IMR-90 (cell line): Measurements from ENCODE around the gene UCKL1. TPM values are rescaled to one million over a fixed set of nuclear protein-coding genes. Genes with fewer than 3 reads are reported as not detected.
A peak's percentile ranks its signal among the peaks of the same experiment; 100 is the strongest.

ENCODE experiments used
- ATAC-seq: fragments of 200-7000 bp; cut with Tn5 transposase; 2 replicates; pipeline ENCODE4 v1.9.1; 2020; ENCODE audit warnings: low read depth, mild to moderate bottlenecking, moderate library complexity
- BruUV-seq: library from RNA; stranded (reverse); fragments of 400-500 nt; replicated peaks from 2 replicates; lab custom pipeline; 2021; lab: Mats Ljungman, UMichigan
- CTCF ChIA-PET: fragments of 300-600 bp; formaldehyde crosslinking; extraction: SDS; loops from one replicate; lab custom pipeline; 2021; ENCODE audit warnings: antibody characterized with exemption; lab: Yijun Ruan, JAX
- POLR2A ChIA-PET: fragments of 300-600 bp; sonication (Branson Sonifier 250); formaldehyde crosslinking; loops from one replicate; lab custom pipeline; 2022; ENCODE audit warnings: antibody characterized with exemption; ENCODE audit not compliant: unreplicated experiment; lab: Charles Lee
- DNase-seq: peaks from one replicate; pipeline ENCODE4 v3.0.0; 2013
- H2AFZ ChIP-seq: replicated peaks from 2 replicates; pipeline ENCODE3; 2013; ENCODE audit warnings: low read length, mild to moderate bottlenecking; ENCODE audit not compliant: poor library complexity
- H2AK5ac ChIP-seq: 2 replicates; pipeline ENCODE4 v1.6.1; 2013; ENCODE audit warnings: low read depth, low read length, inconsistent platforms
- H2AK9ac ChIP-seq: replicated peaks from 2 replicates; pipeline ENCODE3; 2013; ENCODE audit warnings: mild to moderate bottlenecking, low read depth, low read length, moderate library complexity; ENCODE audit not compliant: poor library complexity
- H2BK120ac ChIP-seq: 2 replicates; pipeline ENCODE4 v1.6.1; 2013; ENCODE audit warnings: low read depth, low read length, inconsistent platforms
- H2BK15ac ChIP-seq: 3 replicates; pipeline ENCODE4 v1.6.1; 2013; ENCODE audit warnings: low read depth, low read length, inconsistent platforms
- H2BK20ac ChIP-seq: 2 replicates; pipeline ENCODE4 v1.6.1; 2013; ENCODE audit warnings: low read depth, mild to moderate bottlenecking, inconsistent platforms, low read length, moderate library complexity
- H2BK5ac ChIP-seq: 2 replicates; pipeline ENCODE4 v1.6.1; 2013; ENCODE audit warnings: mild to moderate bottlenecking, low read depth, low read length, inconsistent platforms; ENCODE audit not compliant: poor library complexity, severe bottlenecking
- H3K14ac ChIP-seq: replicated peaks from 2 replicates; pipeline ENCODE4 v1.6.1; 2013; ENCODE audit warnings: low read depth, low read length, inconsistent platforms
- H3K18ac ChIP-seq: 2 replicates; pipeline ENCODE4 v1.6.1; 2013; ENCODE audit warnings: low read depth, low read length, control low read depth
- H3K23ac ChIP-seq: 2 replicates; pipeline ENCODE4 v1.6.1; 2013; ENCODE audit warnings: low read depth, low read length, inconsistent platforms
- H3K27ac ChIP-seq: 2 replicates; pipeline ENCODE4 v1.5.1; 2013; ENCODE audit warnings: mild to moderate bottlenecking, control low read depth, low read length; ENCODE audit not compliant: insufficient read depth
- H3K27me3 ChIP-seq: 2 replicates; pipeline ENCODE4 v1.6.1; 2013; ENCODE audit warnings: low read length; ENCODE audit not compliant: control insufficient read depth, insufficient read depth
- H3K36me3 ChIP-seq: 2 replicates; pipeline ENCODE4 v1.6.1; 2013; ENCODE audit warnings: low read length, mixed read lengths; ENCODE audit not compliant: control insufficient read depth, insufficient read depth
- H3K4ac ChIP-seq: 2 replicates; pipeline ENCODE4 v1.6.1; 2013; ENCODE audit warnings: low read depth, low read length, inconsistent platforms
- H3K4me1 ChIP-seq: 2 replicates; pipeline ENCODE4 v1.6.1; 2013; ENCODE audit warnings: low read length, mixed read lengths; ENCODE audit not compliant: control insufficient read depth, insufficient read depth
- H3K4me2 ChIP-seq: 2 replicates; pipeline ENCODE4 v1.6.1; 2013; ENCODE audit warnings: low read depth, mild to moderate bottlenecking, control low read depth, low read length, moderate library complexity
- H3K4me3 ChIP-seq: 2 replicates; pipeline ENCODE4 v1.5.1; 2013; ENCODE audit warnings: low read depth, mild to moderate bottlenecking, control low read depth, low read length, moderate library complexity; ENCODE audit not compliant: insufficient read depth
- H3K56ac ChIP-seq: 2 replicates; pipeline ENCODE4 v1.6.1; 2013; ENCODE audit warnings: low read length, inconsistent platforms; ENCODE audit not compliant: insufficient read depth; ENCODE audit errors: extremely low read depth
- H3K79me1 ChIP-seq, 2 experiments: 2 replicates each; pipeline ENCODE4 v1.6.1; 2013; ENCODE audit warnings: low read length in 2 of 2, inconsistent platforms in 1 of 2, low read depth in 1 of 2
- H3K9ac ChIP-seq: 2 replicates; pipeline ENCODE4 v1.6.1; 2013; ENCODE audit warnings: low read depth, low read length, control low read depth
- H3K9me1 ChIP-seq: 2 replicates; pipeline ENCODE4 v1.6.1; 2013; ENCODE audit warnings: low read length, inconsistent platforms; ENCODE audit not compliant: insufficient read depth
- H3K9me3 ChIP-seq: 2 replicates; pipeline ENCODE4 v1.6.1; 2013; ENCODE audit warnings: low read length; ENCODE audit not compliant: control insufficient read depth, insufficient read depth
- H4K20me1 ChIP-seq: 2 replicates; pipeline ENCODE4 v1.6.1; 2013; ENCODE audit warnings: low read length, inconsistent platforms; ENCODE audit not compliant: insufficient read depth
- H4K5ac ChIP-seq: 2 replicates; pipeline ENCODE4 v1.6.1; 2013; ENCODE audit warnings: mild to moderate bottlenecking, low read depth, low read length, control low read depth
- H4K8ac ChIP-seq, 2 experiments: 2 replicates each; pipeline ENCODE4 v1.6.1; 2013; ENCODE audit warnings: low read depth in 2 of 2, low read length in 2 of 2, control low read depth in 1 of 2, inconsistent platforms in 1 of 2
- H4K91ac ChIP-seq: 2 replicates; pipeline ENCODE4 v1.6.1; 2013; ENCODE audit warnings: low read depth, low read length, inconsistent platforms; ENCODE audit not compliant: insufficient read depth
- MAZ ChIP-seq: IDR thresholded peaks from 2 replicates; pipeline ENCODE4 v1.6.1; 2012; ENCODE audit warnings: low read depth, mild to moderate bottlenecking, low read length, improper control_type of control experiment, moderate library complexity, borderline replicate concordance
- MXI1 ChIP-seq: IDR thresholded peaks from 2 replicates; pipeline ENCODE4 v1.6.1; 2012; ENCODE audit warnings: low read depth, mild to moderate bottlenecking, low read length, moderate library complexity, borderline replicate concordance
- WGBS, 2 experiments: methylation state at CpG; one replicate each; pipeline versions ENCODE4 v1.1.5 to v1.1.7; 2013; ENCODE audit warnings: missing lambda C conversion rate in 2 of 2; ENCODE audit not compliant: insufficient read length in 1 of 2; ENCODE audit errors: extremely low coverage in 2 of 2; 5-methylcytosine and 5-hydroxymethylcytosine counted together
- dilution Hi-C: fragments of 300-500 bp; cut with HindIII; formaldehyde crosslinking; loops from one replicate; pipeline ENCODE4 v1.14.3; 2018; ENCODE audit warnings: low sequenced_read_pairs; ENCODE audit not compliant: unreplicated experiment
- in situ Hi-C: fragments of 300-500 bp; cut with MboI; formaldehyde crosslinking; loops from 3 replicates; pipeline ENCODE4 v1.14.3; 2019; ENCODE audit warnings: low sequenced_read_pairs, inconsistent platforms, mixed read lengths
- intact Hi-C: fragments of 100-400 bp; cut with micrococcal nuclease; formaldehyde crosslinking; loops from 2 replicates; pipeline ENCODE4 v1.10.0; 2022
- polyA plus RNA-seq, 3 experiments: library from polyadenylated mRNA; depleted of rRNA; stranded (reverse); fragments of >200 nt; gene quantifications; 2 replicates each; pipeline ENCODE4 v1.2.3, GENCODE V29; 2012; ENCODE audit warnings: low replicate concordance in 1 of 3
- total RNA-seq: library from RNA; depleted of rRNA; stranded (reverse); fragments of >200 nt; gene quantifications from 2 replicates; pipeline ENCODE4 v1.2.3, GENCODE V29; 2012

The UCKL1 gene
- total and polyA plus RNA-seq, 2 of the 4 experiments (the other 2 are of a cell fraction), result 16.7 to 54.7 TPM

GRCh38 chr20:63911176-63911575, 45.0 kb downstream of the UCKL1 start:
- Histone ChIP-seq H4K91ac (no peak overlapping the region), H3K4me2 (peak overlapping the region; percentile 9), H3K9me3 (0 out of 2 replicates have a peak, but pooled peaks cover 2% of the 10 kb centered on the region), H2AK5ac (no peak overlapping the region), H3K23ac (no peak overlapping the region), H3K9ac (peak overlapping the region; percentile 49), H2AK9ac (no peak overlapping the region), H4K5ac (no peak overlapping the region), H2BK15ac (no peak overlapping the region), H3K79me1 (peaks cover 10 to 79% of the 10 kb centered on the region in 2 experiments), H2AFZ (no peak overlapping the region), H3K18ac (no peak overlapping the region), H4K8ac (no peak overlapping the region), H3K56ac (no peak overlapping the region), H3K4me1 (peaks cover 4% of the 10 kb centered on the region; the same call in 1 of the 2 replicates), H3K4ac (no peak overlapping the region), H3K27me3 (no peaks in the 10 kb centered on the region), H3K14ac (no peak overlapping the region), H2BK20ac (no peak overlapping the region), H3K9me1 (peaks cover 5% of the 10 kb centered on the region; the same call in 1 of the 2 replicates), H2BK5ac (no peak overlapping the region), H4K20me1 (peaks cover 93% of the 10 kb centered on the region), H3K4me3 (no peak overlapping the region), H2BK120ac (no peak overlapping the region), H3K36me3 (peaks cover 4% of the 10 kb centered on the region), H3K27ac (peak overlapping the region; percentile 15; the same call in 1 of the 2 replicates)
- 29% methylated on average over 3 of the region's 12 CpGs; no CpG with 5 or more reads in 1 of the 2 experiments for WGBS, 2 experiments
- no TSS peak for BruUV-seq
- POLR2A ChIA-PET, result interaction anchor here (1.1 kb wide), 1 partner anchor 16 kb away, joined by 3 read pairs; no protein-coding TSS in a partner anchor
- TF ChIP-seq MAZ, result no peak
- TF ChIP-seq MXI1, result 0 out of 2 replicates have a peak, but pooled peaks have one; percentile 27
- ATAC-seq (peak; percentile 80), DNase-seq (peak; percentile 50)
- in situ Hi-C loops, result no loop called here
- intact Hi-C loops, result no loop called here
- dilution Hi-C loops, result no loop called here
- CTCF ChIA-PET, result no interaction called here
